Activated naive CD4-positive, alpha-beta T cell treated with anti-CD3 and anti-CD28 coated beads, Interleukin-2, amount 50 U/mL, for 24 hours (primary cell): Measurements from ENCODE around the gene CSTA.
"Not testable (repeated sequence)": the region's sequence is repeated elsewhere in the genome, so short reads cannot be mapped to it uniquely, and the experiment has no call there.

Experiments used
- H3K27ac Mint-ChIP-seq: one replicate; pipeline ENCODE4 v1.8.0; 2021; ENCODE audit warnings: mild to moderate bottlenecking, mixed read lengths
- H3K27me3 Mint-ChIP-seq: one replicate; pipeline ENCODE4 v1.8.0; 2021; ENCODE audit warnings: mixed read lengths
- H3K36me3 Mint-ChIP-seq: one replicate; pipeline ENCODE4 v1.8.0; 2021; ENCODE audit warnings: mixed read lengths
- H3K4me1 Mint-ChIP-seq: one replicate; pipeline ENCODE4 v1.8.0; 2021; ENCODE audit warnings: mixed read lengths
- H3K4me3 Mint-ChIP-seq: one replicate; pipeline ENCODE4 v1.8.0; 2021; ENCODE audit warnings: mild to moderate bottlenecking, mixed read lengths
- H3K9me3 Mint-ChIP-seq: one replicate; pipeline ENCODE4 v1.8.0; 2021; ENCODE audit warnings: mixed read lengths

CSTA gene

GRCh38 chr3:122353893-122354401 lies 28.9 kb downstream of the CSTA start:
- no peaks in the 10 kb centered on the region for H3K9me3 Mint-ChIP-seq
- no peaks in the 10 kb centered on the region for H3K4me1 Mint-ChIP-seq
- H3K27me3 Mint-ChIP-seq: no peaks in the 10 kb centered on the region
- H3K36me3 Mint-ChIP-seq: peaks cover 2% of the 10 kb centered on the region
- H3K4me3 Mint-ChIP-seq: no peak overlapping the region
- H3K27ac Mint-ChIP-seq: no peak overlapping the region

GRCh38 chr3:122355612-122356011 lies 30.6 kb downstream of the CSTA start:
- no peaks in the 10 kb centered on the region for H3K27me3 Mint-ChIP-seq
- no peaks in the 10 kb centered on the region for H3K9me3 Mint-ChIP-seq
- H3K27ac Mint-ChIP-seq: no peak overlapping the region
- no peak overlapping the region for H3K4me3 Mint-ChIP-seq
- peaks cover 3% of the 10 kb centered on the region for H3K36me3 Mint-ChIP-seq
- no peaks in the 10 kb centered on the region for H3K4me1 Mint-ChIP-seq

DNA sequence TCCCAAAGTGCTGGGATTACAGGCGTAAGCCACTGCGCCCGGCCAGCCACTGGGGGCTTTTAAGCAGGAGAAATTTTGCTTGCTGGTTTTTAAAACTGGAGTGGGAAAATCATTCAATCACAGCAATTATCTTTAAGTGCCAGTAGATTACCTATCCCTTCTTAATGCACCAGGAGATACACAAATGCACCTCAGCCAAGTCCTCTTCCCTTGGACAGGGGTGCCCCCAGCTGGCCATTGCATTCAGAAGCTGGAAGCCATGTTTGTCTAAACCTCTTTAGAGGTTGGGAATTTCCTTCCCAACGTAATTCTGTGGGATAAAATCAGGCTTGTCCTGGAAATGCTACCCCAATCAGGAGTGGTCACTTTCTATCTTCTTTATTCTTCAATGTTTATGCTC lies 31.4 kb downstream of the CSTA start:
- H3K27ac Mint-ChIP-seq: no peak overlapping the region
- no peaks in the 10 kb centered on the region for H3K4me1 Mint-ChIP-seq
- H3K36me3 Mint-ChIP-seq: peaks cover 3% of the 10 kb centered on the region
- H3K4me3 Mint-ChIP-seq: no peak overlapping the region
- H3K9me3 Mint-ChIP-seq: no peaks in the 10 kb centered on the region
- no peaks in the 10 kb centered on the region for H3K27me3 Mint-ChIP-seq

DNA sequence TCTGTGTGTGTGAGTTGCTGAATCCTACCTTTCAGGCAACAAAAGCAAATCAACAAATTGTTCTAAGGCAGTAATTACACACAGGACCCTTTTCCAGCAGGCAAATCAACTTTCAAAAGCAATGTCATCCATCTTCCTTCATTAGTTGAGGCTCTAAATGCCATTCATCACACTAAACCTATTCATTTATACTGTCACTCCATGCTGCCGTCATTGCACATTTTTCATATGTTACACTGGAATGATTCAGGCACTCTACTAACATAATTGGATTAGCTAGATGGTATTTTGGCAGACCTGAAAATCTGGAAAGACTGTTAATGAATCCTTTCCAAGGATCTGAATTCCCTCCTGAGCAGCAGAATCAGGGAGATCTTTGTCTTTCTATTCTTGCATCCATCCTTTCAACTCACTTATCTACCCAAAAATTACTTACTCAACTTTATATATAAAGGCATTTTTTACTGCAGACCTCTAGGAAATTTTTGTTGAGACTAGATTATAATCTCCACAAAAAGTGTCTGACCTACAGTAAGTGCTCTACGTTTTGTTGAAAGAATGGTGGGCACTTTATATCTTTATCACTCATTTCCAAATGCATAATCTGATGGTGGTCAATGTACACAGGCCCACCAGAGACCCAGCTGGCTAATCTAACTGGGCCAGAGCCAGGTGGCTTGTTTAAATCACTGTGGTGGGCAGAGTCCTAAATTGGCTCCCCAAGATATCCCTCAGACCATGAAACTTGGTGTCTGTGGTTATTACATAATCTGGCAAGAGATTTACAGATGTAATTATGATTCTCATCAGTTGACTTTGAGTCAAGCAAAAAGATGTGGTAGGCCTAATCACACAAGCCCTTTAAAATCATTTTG lies 33.0 kb downstream of the CSTA start:
- Mint-ChIP-seq H3K36me3 (peaks cover 5% of the 10 kb centered on the region), H3K9me3 (no peaks in the 10 kb centered on the region), H3K27me3 (no peaks in the 10 kb centered on the region), H3K27ac (no peak overlapping the region), H3K4me3 (no peak overlapping the region), H3K4me1 (no peaks in the 10 kb centered on the region)

DNA sequence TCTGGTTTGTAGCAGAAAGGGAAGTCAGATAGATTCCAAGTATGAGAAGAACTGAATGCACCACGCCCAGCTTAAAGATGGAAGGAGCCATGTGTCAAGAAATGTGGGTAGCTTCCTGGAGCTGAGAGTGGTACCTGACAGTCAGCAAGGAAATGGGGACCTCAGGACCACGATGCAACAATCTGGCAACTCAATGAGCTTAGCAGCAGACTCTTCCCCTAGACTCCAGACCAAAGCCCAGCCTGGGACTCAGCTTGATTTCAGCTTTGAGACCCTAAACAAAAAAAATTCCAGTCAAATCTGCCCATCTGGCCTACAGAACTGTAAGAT lies 33.6 kb downstream of the CSTA start:
- peaks cover 8% of the 10 kb centered on the region for H3K36me3 Mint-ChIP-seq
- H3K9me3 Mint-ChIP-seq: no peaks in the 10 kb centered on the region
- no peaks in the 10 kb centered on the region for H3K27me3 Mint-ChIP-seq
- H3K4me1 Mint-ChIP-seq: no peaks in the 10 kb centered on the region
- no peak overlapping the region for H3K4me3 Mint-ChIP-seq
- H3K27ac Mint-ChIP-seq: no peak overlapping the region

DNA sequence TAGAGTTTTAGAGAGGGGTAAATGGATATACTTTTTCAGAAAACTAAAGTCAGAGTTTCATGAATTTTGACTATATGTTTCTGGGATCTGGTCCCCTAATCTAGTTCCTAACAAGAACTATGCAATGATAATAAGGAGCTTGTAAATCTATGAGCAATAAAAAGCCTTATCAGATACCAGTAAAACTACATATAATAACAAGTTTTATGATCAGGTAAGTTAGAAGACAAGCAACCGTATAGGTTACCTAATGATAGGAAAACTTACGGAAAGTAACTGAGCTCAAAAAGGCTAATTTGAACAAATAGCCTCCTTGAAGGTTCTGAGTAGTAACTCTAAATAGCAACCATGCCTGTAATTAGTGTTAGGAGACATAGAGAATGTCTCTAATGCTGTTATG lies 37.0 kb downstream of the CSTA start:
- Mint-ChIP-seq H3K27ac (no peak overlapping the region), H3K36me3 (peaks cover 10% of the 10 kb centered on the region), H3K4me3 (no peak overlapping the region), H3K27me3 (no peaks in the 10 kb centered on the region), H3K9me3 (no peaks in the 10 kb centered on the region), H3K4me1 (no peaks in the 10 kb centered on the region)

GRCh38 chr3:122364490-122364889 lies 39.4 kb downstream of the CSTA start:
- Mint-ChIP-seq H3K4me1 (no peaks in the 10 kb centered on the region), H3K4me3 (no peak overlapping the region), H3K9me3 (no peaks in the 10 kb centered on the region), H3K27me3 (no peaks in the 10 kb centered on the region), H3K36me3 (peaks cover 12% of the 10 kb centered on the region), H3K27ac (no peak overlapping the region)

GRCh38 chr3:122365073-122365472 lies 40.0 kb downstream of the CSTA start:
- no peak overlapping the region for H3K4me3 Mint-ChIP-seq
- H3K4me1 Mint-ChIP-seq: no peaks in the 10 kb centered on the region
- H3K27ac Mint-ChIP-seq: no peak overlapping the region
- no peaks in the 10 kb centered on the region for H3K9me3 Mint-ChIP-seq
- peaks cover 12% of the 10 kb centered on the region for H3K36me3 Mint-ChIP-seq
- no peaks in the 10 kb centered on the region for H3K27me3 Mint-ChIP-seq

- not testable (repeated sequence) for H3K9me3 Mint-ChIP-seq, H3K4me3 Mint-ChIP-seq, H3K36me3 Mint-ChIP-seq, H3K27me3 Mint-ChIP-seq, H3K4me1 Mint-ChIP-seq, H3K27ac Mint-ChIP-seq
These were observed 40.7 kb downstream of the CSTA start for GRCh38 chr3:122365582-122366378.

- Mint-ChIP-seq H3K27ac (no peak overlapping the region), H3K9me3 (no peaks in the 10 kb centered on the region), H3K36me3 (peaks cover 13% of the 10 kb centered on the region), H3K4me1 (peaks cover 2% of the 10 kb centered on the region), H3K27me3 (no peaks in the 10 kb centered on the region), H3K4me3 (no peak overlapping the region)
These were observed 41.3 kb downstream of the CSTA start for GRCh38 chr3:122366379-122366749.

GRCh38 chr3:122374034-122374433 lies 49.0 kb downstream of the CSTA start:
- Mint-ChIP-seq H3K27me3 (no peaks in the 10 kb centered on the region), H3K36me3 (peaks cover 14% of the 10 kb centered on the region), H3K9me3 (no peaks in the 10 kb centered on the region), H3K27ac (no peak overlapping the region), H3K4me1 (peaks cover 34% of the 10 kb centered on the region), H3K4me3 (no peak overlapping the region)

DNA sequence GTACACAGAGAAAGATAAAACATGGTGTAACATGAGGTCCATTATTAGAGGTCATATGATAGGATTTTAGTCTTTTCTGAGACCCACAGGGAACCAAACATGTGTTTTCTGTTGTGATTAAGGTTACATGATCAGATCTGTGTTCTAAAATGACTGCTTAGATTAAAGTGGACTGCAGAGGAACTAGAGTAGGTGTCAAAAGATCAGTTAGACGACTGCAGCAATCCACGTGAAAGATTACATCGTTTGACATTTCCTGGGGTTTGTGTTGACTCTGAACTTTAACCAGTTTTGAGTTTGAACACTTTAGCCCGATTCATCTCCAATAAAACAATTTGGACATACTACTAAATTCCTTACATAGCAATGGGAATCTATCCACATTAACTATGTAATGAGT lies 52.9 kb downstream of the CSTA start:
- no peaks in the 10 kb centered on the region for H3K27me3 Mint-ChIP-seq
- peaks cover 53% of the 10 kb centered on the region for H3K4me1 Mint-ChIP-seq
- H3K4me3 Mint-ChIP-seq: no peak overlapping the region
- peak overlapping the region; percentile 79 for H3K27ac Mint-ChIP-seq
- H3K9me3 Mint-ChIP-seq: no peaks in the 10 kb centered on the region
- H3K36me3 Mint-ChIP-seq: peaks cover 11% of the 10 kb centered on the region

DNA sequence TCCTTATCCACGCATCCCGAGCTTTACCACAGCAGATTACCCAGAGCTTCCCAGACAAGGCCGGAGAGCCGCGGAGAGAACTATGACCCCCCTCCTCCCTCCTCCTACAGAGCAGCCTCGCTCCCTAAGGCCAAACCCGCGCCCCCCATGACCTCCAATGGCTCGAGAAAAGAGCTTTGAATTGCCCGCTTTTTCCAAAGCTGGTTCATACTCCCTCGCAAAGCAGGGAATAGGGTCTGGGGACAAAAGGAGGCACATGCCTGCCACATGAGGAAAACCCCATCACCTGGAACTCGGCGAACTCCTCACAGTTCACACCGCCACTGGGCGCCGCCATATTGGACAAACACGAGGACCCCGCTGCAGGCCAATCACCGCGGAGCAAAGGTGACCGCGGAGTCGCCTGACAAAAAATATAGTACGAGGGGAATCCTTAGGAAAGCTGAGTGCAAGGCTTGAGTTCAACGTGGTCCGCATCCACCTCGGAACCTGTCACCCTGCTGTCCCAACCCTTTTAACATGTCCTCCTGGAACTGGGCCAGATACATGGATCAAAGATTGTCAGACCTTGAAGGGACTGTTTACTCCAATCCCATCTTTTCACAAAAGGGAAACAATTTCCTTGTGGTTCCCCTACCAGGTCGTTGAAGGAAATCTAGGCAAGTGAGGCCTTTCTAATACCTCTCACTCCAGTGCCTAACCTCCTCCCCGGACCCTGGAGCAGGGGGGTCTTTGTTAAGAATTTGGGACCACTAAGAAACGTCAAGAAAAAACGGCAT lies 58.0 kb downstream of the CSTA start, which contains the start of gene MIX23:
MIX23 (minus strand) TSS at position 344 of the 779 bp plus-strand sequence; CDS start at position 337, 7 bp downstream.
- Mint-ChIP-seq H3K27me3 (no peaks in the 10 kb centered on the region), H3K4me1 (peaks cover 67% of the 10 kb centered on the region), H3K27ac (peak within 1 kb of the TSS; percentile 95), H3K36me3 (peaks cover 3% of the 10 kb centered on the region), H3K9me3 (no peaks in the 10 kb centered on the region), H3K4me3 (peak within 1 kb of the TSS; percentile 96)

DNA sequence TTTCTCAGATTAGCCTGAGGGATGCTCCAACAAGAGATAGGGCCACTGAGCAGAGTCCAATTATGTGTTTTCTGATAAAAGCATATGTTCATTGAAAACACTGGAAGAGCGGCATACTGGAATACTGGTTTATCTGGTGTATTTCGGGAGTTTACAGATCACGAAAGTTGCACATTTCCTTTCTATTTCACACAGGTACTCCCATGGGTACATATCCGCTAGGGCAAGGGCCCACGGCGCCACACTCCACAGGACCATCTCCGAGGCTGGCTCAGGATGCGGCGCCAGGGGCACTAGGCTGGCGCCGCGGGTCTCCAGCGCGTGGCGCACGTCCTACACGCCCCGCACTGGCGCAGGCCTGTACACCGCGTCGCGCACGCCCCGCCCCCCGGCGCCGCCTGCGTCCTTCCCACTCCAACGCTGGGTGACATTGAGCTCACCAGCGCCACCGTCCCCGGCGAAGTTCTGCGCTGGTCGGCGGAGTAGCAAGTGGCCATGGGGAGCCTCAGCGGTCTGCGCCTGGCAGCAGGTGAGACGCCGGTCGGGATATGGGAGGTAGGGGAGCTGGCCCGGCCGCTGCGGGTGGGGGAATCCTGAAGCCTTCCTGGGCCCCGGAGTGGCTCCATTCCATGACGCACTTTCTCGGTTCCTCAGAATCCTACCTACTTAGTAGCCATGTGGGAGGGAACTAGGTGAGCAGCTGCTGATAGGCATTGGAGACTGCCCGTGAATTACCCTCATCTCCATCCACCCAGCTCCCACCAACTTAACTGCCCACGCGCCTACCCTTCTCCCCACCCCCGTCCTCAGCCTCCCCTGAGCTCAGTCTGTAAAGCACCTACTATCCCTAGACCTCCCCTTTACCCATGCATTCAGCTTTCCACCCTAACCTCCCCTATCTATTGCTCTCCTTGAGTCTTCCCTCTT lies 59.0 kb downstream of the CSTA start, which contains the start of gene FAM162A:
FAM162A (plus strand) TSS at position 412 of the 927 bp plus-strand sequence; CDS start at position 496, 84 bp downstream.
- Mint-ChIP-seq H3K36me3 (peaks cover 5% of the 10 kb centered on the region), H3K27ac (peak within 1 kb of the TSS; percentile 95), H3K27me3 (no peaks in the 10 kb centered on the region), H3K4me1 (peaks cover 70% of the 10 kb centered on the region), H3K9me3 (no peaks in the 10 kb centered on the region), H3K4me3 (peak within 1 kb of the TSS; percentile 96)
